ENCODE results near the gene ANKRD33B. TPM values are rescaled to one million over a fixed set of nuclear protein-coding genes. Genes with fewer than 3 reads are reported as not detected.

Gene ANKRD33B
- total RNA-seq, 1 experiment from 2014 or later = 6.9 TPM

GRCh38 chr5:10684303-10685086, 120.6 kb downstream of the ANKRD33B start:
- Histone ChIP-seq H2AK5ac (ENCODE audit: insufficient read length, low read length) (no peak overlapping the region), H3K23ac (ENCODE audit: insufficient read length, low read depth, low read length) (no peak overlapping the region), H3K9me3 (ENCODE audit: control insufficient read depth, low read depth, low read length) (no peaks in the 10 kb centered on the region), H3K9ac (ENCODE audit: extremely low read depth, insufficient read length, low read length) (no peak overlapping the region), H3K23me2 (ENCODE audit: insufficient read length, low read depth, low read length, poor library complexity, severe bottlenecking) (no peaks in the 10 kb centered on the region), H3K79me2 (ENCODE audit: insufficient read depth, low read length) (no peaks in the 10 kb centered on the region), H2BK120ac (ENCODE audit: low read depth, low read length, poor library complexity, severe bottlenecking) (no peak overlapping the region), H4K8ac (replicated peaks; ENCODE audit: insufficient read length, low read depth, low read length) (no peak overlapping the region), H3K79me1 (ENCODE audit: insufficient read depth, low read depth, low read length, poor library complexity, severe bottlenecking) (no peaks in the 10 kb centered on the region), H3T11ph (ENCODE audit: low read length) (no peak overlapping the region), H3K4me1 (ENCODE audit: insufficient read depth, low read length) (peaks cover 7% of the 10 kb centered on the region; the same call in 1 of the 2 replicates), H4K20me1 (ENCODE audit: control insufficient read depth, insufficient read depth, insufficient read length) (no peaks in the 10 kb centered on the region), H2BK12ac (ENCODE audit: insufficient read length, low read depth, low read length) (no peak overlapping the region), H3K56ac (ENCODE audit: insufficient read length, low read depth, low read length) (no peak overlapping the region), H2AFZ (ENCODE audit: low read length) (no peak overlapping the region), H2BK15ac (ENCODE audit: low read depth, low read length) (no peak overlapping the region), H3K27me3 (ENCODE audit: insufficient read depth, low read length) (no peaks in the 10 kb centered on the region), H2BK5ac (ENCODE audit: insufficient read length, low read length) (no peak overlapping the region), H3K4me2 (ENCODE audit: insufficient read depth, insufficient read length, low read length) (no peak overlapping the region), H3K27ac (ENCODE audit: insufficient read length, low read depth, low read length) (no peak overlapping the region), H3K18ac (ENCODE audit: insufficient read length, low read depth, low read length) (no peak overlapping the region), H4K5ac (ENCODE audit: insufficient read length, low read depth, low read length) (no peak overlapping the region), H4K91ac (ENCODE audit: insufficient read length, low read depth, low read length) (no peak overlapping the region), H2BK20ac (ENCODE audit: low read depth, low read length, poor library complexity, severe bottlenecking) (no peak overlapping the region), H3K14ac (ENCODE audit: insufficient read depth, low read length) (no peak overlapping the region), H3K4ac (ENCODE audit: low read depth, low read length) (no peak overlapping the region)
- no CpG with 5 or more reads among the region's 11 CpGs for WGBS (ENCODE audit: extremely low coverage, insufficient read length, low lambda C conversion rate)
- DNase-seq = no peak
- TF ChIP-seq CTCF (conservative IDR thresholded peaks at IDR 0.05) = no peak
- no peak overlapping the region for H3K4me3 Mint-ChIP-seq
- H3K27me3 Mint-ChIP-seq (ENCODE audit: low read depth) = no peaks in the 10 kb centered on the region
- peaks cover 18 to 43% (median 30%) of the 10 kb centered on the region in 3 experiments for H3K36me3 Mint-ChIP-seq (ENCODE audit: insufficient read depth in 1 of 3, low read depth in 3 of 3)
- peaks cover 12 to 16% of the 10 kb centered on the region in 2 experiments; a peak in 4 of 5 replicates for H3K9me3 Mint-ChIP-seq
- H3K27ac Mint-ChIP-seq = peak overlapping the region in 2 of 3 experiments; percentile 35 to 55; a peak in 4 of 7 replicates
- peaks cover 21 to 23% of the 10 kb centered on the region in 2 experiments for H3K4me1 Mint-ChIP-seq
